Stimulated activated CD4-positive, alpha-beta T cell treated with anti-CD3 and anti-CD28 coated beads, Interleukin-2, amount 100 ng/mL, for 48 hours (primary cell): ENCODE results near the gene ADCYAP1.

ENCODE experiments used
- DNase-seq, 2 donors: peaks; one replicate each; pipeline ENCODE4 v3.0.0-alpha.2; 2020

ADCYAP1 gene

DNA sequence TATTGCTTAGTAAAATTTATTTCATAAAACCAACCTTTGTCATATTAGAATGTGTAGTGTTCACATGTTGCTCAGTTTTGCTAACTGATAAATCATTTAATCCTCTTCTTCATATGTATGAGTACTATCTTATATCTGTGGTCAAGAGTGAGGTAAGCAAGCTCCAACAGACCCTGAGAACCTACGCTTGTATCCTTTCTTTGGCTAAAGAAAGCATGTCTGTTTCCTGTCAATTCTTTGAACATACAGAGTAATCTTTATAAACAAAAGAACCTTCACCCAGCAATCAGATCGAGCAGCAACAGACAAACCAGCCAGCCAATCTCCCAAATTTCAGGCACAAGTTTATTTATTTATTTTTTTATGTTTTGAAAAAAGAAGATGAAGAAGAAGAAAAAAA lies 6.4 kb downstream of the ADCYAP1 start:
- no peak for DNase-seq

- DNase-seq, result no peak
Observed at GRCh38 chr18:911486-911885, 6.8 kb downstream of the ADCYAP1 start.

DNA sequence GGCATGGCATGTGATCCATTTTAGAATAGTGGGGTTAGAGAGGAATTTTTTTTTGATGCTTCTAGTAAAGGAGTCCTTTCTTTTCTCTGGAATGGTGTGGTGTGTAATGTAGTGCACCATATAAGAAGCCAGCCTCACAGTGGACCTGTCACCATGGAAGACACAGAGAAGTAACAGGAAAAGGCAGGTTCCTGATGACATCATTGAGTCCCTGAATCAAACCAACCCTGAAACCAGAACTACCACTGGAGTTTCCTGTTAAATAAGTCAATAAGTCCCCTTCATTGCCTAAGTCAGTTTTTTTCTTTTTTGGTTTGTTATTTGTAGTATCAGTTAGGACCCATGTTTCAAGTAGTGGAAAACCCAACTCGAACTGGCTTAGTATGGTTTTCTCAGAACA lies 11.9 kb downstream of the ADCYAP1 start:
- DNase-seq, result no peak

DNA sequence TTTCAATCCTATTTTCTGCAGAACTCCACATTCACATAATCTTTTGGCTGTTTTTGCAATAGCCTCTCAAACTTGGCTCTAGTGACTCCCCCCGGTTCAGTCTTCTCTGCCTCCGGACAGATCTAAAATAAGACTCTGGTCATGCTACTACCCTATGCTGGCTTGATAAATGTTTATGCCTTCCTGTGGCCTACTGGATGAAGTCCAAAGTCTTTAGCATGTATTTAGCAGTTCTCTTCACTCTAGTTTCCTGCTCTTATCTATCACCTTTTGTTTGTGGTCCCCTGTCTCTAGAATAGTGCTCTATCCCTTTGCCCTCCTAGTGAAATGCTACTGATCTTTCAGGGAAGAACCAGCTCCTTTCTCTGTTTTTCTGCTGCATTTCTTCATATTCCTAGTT lies 14.4 kb downstream of the ADCYAP1 start:
- DNase-seq, result no peak

DNA sequence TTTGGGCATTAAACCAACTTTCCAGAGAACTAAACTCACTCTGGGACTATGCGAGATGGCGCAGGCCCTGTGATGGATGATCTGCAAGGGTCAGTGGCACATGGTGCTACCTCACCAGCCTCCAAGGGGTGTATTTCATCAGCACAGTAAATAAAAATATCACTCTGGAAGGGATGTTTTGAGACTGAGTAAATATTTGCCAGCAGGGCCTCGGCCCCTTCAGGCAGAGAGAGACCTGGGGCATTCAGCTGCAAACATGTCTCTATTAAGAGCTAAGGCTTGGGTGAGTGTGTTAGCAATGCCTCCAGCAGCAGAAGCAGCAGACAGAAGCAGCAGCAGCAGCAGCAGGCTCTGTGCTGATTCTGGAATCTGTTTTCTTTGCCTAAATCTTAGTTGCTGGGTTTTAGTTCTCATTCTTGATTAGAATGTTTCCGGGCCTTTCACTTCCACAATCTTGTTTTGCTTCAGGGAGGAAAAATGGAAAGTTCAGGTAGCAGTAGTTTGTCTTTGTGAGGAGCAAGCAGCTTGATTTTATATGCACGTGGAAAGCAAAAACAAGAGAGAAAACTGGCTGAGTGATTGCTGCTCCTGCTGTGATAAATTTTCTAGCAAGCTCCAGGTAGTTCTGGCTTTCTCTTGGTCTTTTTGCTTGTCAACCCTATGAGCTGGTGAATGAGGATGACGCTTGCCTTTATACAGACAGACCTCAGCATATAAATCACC lies 18.6 kb downstream of the ADCYAP1 start:
- no peak for DNase-seq

DNA sequence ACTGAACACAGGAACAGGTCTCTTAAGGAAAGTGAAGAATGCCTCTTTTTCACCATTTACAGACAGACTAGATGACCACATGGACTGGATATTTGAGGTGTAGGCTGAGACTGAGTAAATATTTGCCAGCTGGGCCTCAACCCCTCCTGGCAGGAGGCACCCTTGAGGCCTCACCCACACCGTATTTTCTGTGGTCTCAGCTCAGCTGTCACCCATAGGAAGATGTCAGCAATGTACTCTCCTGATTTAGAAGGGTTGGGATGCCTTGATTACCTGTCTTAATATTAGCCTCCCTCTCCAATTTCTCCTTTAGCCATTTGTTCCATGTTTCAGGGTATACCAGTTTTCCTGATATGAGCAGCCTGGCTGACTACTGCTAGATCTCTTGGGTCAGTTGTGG lies 20.3 kb downstream of the ADCYAP1 start:
- DNase-seq, result no peak

DNA sequence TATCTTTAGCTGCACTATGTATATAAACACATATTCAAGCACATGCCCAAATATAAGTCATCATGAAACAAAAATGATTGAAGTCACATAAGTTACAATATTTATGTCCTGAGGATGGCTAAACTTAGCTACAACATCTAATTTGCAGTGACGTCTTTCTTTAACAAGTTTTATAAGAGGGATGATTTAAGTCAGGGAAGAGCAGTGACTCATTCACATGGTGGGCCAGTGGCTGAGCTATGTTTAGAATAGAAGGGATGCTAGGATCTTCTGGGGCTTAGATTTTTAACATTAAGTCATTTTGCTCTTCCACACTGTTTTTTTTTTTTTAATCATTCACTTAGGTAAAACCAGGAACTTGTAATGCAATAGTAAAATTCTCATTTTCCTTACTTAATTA lies 22.3 kb downstream of the ADCYAP1 start:
- no peak for DNase-seq

GRCh38 chr18:933082-933481 lies 28.4 kb downstream of the ADCYAP1 start:
- no peak for DNase-seq

DNA sequence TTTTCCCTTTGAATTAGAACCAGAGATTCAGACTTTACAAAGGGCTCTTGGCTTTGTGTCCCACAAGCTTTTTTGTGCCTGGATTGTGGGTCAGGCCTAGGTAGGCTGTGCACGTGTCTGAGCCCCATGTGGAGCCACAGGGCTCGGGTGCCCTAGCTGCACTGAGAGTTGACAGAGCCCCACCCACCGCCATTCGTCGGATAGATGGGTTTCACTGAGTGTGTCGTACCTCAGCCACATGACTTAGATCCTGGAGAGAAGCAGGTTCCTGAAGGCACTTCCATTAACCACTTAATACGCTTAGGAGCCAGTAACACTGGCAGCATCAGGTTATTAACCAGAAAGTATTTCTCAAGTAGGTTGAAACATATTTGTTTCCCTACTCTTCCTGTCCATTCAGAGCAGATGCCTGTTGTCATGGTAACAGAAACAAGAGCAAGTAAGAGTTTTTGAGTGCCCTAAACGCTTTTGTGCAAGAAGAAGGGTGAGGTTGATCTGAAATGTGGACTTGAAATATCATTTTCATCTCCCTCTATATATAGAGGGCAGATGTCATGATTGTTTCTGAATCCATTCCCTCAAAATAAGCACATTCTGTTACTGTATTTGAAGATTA lies 30.0 kb downstream of the ADCYAP1 start:
- DNase-seq, result no peak

DNA sequence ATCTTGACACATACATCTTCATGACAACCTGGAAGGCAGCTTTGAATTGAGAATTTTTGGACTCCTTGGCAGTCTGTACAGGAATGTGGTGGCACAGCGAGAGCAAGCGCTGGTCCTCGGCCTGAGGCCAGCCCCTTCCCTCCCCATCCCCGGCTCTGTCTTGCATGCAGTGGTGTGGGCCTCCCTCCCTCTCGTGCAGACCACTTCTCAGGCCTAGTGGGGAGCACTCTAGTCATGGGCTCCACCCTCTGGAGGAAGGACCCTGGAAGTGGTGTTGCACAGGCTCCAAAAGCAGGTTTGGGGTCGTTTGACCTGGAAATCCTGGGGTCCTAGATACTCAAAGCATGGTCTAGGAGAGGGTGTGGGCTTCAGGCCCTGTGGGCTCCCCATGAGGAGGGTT lies 32.3 kb downstream of the ADCYAP1 start:
- no peak for DNase-seq

DNA sequence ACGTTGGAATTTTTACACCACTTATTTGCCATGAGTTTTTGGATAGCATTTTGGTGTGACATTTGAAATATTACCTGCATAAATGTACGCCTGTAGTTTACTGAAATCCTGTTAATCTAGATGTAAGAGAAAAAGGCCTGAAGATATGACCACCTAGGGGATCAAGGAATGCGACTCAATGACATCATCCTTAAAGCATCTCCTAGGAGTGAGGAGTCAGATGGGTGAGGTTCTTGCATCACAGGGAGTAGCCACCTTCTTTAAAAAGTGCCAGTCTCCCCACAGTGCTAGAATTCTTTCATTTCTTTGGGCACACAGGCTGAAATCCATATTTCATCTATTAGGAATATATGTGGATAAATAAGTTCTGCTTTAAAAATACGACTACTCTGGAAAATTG lies 34.5 kb downstream of the ADCYAP1 start:
- no peak for DNase-seq

DNA sequence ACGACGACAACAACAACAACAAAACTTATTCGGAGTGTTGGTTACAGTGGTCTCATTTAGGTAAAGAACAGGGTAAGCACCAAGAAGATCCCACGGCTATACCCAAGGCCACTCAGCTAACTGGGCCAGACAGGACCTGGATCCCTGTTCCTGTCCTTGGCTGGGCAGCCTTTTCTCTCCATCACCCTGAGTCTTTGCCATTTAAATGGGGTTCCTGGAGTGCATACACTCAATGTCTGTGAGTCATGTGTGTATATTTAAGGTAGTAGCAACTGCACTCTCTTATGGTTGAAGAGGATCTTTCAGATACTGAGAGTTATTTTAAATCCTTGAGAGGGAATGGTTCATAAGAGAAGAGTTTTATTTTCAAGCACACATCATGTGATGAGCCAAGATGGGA lies 35.3 kb downstream of the ADCYAP1 start:
- no peak for DNase-seq

DNA sequence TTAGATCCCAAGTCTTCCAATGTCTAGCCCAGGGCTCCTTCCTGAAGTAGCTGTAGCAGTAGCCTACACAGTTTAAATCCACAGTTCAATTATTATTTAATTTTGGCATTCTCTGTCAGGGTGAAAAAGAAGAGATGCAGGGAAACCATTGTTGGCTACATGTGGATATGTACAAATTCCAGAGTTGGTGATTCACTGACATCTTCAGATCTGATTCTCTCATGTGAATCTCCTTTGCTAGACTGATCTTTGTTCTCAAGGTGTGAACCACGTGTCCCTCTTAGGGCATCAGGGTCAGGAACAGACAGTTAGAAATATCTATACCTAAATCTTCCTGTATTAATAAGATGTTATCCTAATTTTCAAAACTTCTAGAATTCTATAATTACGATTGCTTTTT lies 36.7 kb downstream of the ADCYAP1 start:
- DNase-seq, result no peak

GRCh38 chr18:944440-944839 lies 39.8 kb downstream of the ADCYAP1 start:
- DNase-seq, result no peak

DNA sequence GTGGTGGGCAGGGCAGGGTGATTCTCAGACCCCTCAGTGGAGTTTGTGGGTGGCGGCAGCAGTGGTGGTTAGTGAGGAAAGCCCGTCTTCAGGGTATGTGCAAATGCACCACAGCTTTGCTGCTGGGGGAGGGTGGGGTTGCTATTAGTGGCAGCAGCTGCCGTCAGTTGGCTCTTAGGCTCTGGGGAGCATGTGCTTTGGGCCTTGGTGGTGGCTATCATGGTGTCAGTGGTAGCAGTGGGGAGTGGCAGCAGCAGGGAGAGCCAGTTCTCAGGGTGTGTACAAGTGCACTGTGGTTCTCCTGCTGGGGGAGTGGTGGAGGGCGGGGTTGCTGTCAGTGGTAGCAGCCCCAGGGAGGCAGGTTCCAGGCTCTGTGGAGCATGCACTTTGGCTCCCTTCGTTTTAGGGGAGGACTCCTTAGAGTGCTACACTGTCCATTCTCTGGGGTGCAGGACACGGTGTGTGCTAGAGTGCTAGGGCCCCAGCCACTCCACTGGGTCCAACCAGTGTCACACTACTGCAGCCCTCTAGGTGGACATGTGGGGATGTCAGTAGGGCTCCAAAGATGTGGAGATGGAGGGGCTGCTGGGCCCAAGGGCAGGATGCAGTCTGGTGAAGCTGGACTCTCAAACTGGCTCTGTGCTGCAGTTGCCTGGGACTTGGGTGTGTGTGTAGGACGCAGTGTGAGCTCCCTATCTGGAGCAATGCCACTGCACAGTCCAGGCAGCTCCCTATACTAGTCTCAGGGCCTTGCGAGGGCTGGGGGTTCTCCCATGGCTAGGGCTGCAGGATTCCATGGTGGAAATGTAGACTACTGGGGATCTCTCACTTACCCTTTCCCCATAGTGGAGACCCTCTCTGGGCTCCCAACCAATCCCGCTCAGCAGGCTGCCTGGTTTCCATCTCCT lies 45.3 kb downstream of the ADCYAP1 start:
- DNase-seq, result no peak

- DNase-seq, result no peak
Observed at GRCh38 chr18:950882-951495, 46.3 kb downstream of the ADCYAP1 start.

DNA sequence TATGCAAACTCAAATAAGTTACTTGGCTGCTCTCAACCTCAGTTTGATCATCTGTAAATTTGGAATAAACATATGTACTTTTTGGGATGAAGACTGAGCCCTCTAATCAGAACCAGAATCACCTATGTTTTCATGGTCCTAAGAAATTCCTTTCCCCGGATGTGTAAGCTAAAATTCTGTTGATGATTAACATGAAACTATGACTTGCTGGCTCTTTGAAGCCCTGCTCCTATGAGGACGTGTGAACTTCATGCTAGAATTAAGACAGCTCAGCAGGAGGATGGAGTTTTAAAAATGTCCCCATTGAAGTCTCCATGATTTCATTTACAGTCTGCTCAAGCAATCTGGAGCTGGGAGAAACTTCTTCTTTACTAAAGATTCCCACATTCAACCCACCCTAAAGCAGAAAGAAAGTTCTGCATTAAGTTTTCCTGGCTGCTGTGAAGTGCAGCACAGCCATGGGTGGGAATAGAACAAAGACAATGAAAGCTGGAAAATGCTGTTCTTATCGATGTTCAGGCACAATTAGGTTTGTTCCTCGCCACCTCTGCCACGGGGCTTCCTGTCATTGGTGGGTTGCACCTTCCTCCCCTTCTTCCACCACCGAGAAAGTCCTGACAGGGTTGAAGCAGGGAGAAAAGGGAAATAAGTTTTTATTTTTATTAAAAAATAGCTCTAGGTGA lies 50.9 kb downstream of the ADCYAP1 start:
- DNase-seq, result no peak

- no peak for DNase-seq
Observed at GRCh38 chr18:957829-958228, 53.2 kb downstream of the ADCYAP1 start.

DNA sequence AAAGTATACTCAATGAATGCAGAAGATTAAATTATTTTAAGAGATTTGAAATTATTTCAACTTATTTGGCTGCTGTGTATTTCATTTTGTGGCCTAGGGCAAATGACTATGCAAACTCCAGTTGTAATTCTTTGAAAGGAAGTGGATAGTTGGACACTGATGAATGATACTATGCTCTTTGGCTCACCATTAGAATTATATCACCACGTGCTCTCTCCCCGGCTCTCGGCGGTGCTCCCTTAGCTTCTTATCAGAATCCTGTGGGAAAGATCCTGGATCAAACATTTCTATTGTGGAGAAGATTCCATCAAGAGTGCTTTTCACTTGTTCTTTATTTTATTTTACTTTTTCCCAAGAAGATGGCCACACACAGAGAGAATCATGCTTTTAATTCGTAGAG lies 55.2 kb downstream of the ADCYAP1 start:
- DNase-seq, result no peak
